Measurements from ENCODE around the gene KCTD21. TPM values are rescaled to one million over a fixed set of nuclear protein-coding genes. Genes with fewer than 3 reads are reported as not detected.

KCTD21 gene
- total RNA-seq, 4 donors from 2014 or later: 10.6 to 16.1 (median 11.7) TPM

DNA sequence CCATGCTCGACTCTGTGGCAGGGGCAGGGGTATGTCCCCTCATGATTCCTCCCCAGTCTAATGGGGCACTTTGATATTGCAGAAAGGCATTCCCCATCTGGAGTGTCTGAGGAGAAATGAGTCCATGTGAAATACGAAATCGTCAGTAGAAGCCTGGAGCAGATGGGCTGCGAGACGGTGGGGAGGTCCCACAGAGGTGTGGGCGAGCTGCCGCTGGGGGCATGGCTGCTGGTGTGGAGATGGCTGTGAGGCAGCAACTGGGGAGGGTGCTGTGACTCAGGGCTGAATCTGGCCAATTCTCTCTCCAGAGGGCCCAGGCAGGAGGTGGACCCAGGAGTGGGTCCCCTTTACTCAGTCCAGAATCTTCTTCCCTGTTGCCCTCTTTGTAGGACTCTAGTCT is 11.2 kb downstream of the KCTD21 start:
- TF ChIP-seq, protein P1, sequence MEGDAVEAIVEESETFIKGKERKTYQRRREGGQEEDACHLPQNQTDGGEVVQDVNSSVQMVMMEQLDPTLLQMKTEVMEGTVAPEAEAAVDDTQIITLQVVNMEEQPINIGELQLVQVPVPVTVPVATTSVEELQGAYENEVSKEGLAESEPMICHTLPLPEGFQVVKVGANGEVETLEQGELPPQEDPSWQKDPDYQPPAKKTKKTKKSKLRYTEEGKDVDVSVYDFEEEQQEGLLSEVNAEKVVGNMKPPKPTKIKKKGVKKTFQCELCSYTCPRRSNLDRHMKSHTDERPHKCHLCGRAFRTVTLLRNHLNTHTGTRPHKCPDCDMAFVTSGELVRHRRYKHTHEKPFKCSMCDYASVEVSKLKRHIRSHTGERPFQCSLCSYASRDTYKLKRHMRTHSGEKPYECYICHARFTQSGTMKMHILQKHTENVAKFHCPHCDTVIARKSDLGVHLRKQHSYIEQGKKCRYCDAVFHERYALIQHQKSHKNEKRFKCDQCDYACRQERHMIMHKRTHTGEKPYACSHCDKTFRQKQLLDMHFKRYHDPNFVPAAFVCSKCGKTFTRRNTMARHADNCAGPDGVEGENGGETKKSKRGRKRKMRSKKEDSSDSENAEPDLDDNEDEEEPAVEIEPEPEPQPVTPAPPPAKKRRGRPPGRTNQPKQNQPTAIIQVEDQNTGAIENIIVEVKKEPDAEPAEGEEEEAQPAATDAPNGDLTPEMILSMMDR (IDR thresholded peaks at IDR 0.05; ENCODE audit: low read depth): no peak

DNA sequence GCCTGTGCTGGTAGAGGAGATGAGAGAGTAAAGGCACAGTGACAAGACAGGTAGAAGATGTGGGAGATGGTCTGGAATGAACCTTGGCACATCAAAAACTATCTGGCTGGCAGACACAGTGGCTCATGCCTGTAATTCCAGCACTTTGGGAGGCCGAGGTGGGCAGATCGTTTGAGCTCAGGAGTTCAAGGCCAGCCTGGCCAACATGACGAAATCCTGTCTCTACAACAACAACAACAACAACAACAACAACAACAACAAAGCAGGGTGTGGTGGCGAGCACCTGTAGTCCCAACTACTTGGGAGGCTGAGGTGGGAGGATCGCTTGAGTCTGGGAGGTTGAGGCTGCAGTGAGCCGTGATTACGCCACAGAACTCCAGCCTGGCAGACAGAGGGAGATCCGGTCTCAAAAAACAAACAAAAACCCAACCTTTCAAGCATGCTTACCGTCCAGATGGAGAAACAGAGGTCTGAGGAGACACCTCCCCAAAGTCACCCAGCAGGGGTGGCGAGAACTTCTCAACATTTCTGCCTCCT is 11.8 kb downstream of the KCTD21 start:
- TF ChIP-seq, protein P1 (IDR thresholded peaks at IDR 0.05; ENCODE audit: low read depth): no peak

DNA sequence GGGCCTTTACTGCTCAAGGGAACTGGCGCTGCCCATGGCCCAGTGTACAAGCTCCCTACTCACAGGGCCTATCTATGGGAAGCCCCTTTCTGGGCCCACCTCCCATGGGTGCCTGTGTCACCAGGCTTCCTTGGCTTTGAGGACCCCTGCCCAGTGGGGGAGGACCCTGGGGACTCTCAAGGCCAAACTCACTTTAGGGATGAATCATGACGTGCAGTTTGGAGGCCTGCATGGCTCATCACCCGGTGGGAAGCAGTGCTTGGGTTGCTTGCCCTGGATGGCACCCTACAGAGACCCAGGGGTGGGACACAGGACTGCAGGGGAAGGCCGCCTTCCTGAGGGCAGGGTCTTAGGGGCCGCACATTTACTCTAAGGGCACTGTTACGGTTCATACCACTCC is 16.5 kb downstream of the KCTD21 start:
- TF ChIP-seq, protein P1 (IDR thresholded peaks at IDR 0.05; ENCODE audit: low read depth): no peak

DNA sequence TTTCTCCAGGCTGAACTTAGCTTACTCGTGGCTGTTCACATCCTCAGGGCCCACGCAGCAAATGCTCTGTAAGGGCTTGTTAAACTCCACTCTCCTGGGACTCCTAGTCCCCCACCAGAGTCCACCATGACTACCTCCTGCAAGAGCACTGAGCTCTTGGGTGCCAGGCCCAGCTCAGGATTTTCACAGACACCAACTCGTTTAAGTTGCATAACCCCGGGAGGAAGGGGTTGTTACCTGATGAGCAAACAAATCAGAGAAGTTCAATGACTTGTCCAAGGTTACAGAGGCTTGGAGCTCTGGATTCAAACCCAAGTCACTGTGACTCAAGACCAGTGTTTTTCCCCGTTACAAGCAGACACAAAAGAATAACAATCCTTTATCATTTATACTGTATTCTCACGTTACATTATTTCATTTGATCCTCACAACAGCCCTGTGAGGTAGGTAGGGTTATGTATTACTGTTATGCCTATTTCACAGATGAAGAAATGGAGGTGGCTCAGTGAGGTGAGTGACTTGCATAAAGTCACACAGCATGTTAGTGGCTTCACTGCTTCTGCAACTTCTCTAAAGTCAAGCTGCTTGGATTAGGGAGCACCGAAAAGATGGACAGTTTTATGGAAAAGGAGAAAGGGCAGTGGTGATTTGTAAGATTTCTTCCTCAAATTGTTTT is 17.4 kb downstream of the KCTD21 start:
- TF ChIP-seq, protein P1 (IDR thresholded peaks at IDR 0.05; ENCODE audit: low read depth): no peak

DNA sequence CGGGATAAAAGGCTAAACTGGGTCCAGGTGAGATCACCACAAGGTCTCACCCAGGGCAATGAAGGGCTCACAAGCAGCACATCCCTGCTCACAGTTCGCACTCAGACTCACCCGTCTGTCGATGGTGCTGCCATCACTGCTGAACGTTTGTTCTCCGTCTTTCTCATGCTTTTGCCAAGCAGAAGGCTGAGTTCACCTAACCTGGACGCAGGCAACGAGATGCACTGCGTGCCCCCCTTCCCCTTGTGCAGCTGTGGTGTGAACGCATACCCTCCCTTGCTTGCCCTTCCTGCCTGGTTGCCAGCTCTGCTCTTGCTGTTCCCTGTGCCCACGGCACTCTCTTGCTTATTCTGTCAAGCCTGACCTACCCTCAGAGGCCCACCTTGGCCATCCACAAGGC is 18.0 kb downstream of the KCTD21 start:
- TF ChIP-seq, protein P1 (IDR thresholded peaks at IDR 0.05; ENCODE audit: low read depth): no peak

DNA sequence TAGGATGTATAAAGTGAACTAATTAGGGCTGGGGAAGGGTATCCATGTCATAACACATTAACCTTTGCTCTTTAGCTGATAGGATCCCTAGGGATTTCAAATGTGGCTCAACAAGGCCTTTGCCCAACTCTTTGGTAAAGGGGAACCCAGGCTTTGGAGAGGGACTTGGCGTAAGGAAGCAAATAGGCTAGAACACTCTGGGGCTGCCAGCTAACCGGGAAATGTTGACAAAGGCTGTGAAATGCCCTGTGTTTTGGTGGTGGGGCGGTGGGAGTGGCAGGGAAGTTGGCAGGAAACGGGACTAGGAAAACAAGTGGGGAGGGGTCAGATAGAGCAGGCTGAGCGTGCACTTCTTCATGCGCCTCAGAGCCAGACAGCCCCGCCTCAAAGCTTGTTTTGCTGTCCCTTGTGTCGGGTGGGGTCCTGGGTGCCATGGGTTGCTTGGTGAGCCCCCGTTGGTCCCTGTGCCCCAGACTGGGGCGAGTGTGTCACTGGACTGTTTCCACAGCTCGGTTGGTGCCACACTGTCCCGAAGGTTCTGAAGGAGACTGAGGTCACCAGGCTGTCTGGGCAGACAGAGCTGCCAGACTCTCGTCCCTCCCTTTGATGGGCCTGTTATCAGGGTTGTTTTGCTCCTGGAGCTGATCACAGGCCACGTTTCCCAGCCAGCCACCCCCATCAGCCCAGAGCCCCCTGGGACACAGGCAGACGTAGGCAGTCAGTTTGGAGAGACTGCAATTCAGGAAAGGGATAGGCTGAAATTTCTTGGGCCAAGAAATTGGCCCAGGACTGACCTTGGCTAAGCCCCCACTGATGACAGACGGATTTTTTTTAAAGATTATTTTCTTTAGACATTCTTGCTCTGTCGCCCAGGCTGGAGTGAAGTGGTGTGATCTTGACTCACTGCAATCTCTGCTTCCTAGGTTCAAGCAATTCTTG is 19.6 kb downstream of the KCTD21 start:
- TF ChIP-seq, protein P1 (IDR thresholded peaks at IDR 0.05; ENCODE audit: low read depth): no peak

Measured in subcutaneous adipose tissue (tissue), 4 donors.